HG03342 (cell line): Measurements from ENCODE around the gene PRKAR1B.

Experiments used
- ATAC-seq: cut with Tn5 transposase; IDR thresholded peaks from one replicate; pipeline ENCODE4 v1.9.1; 2021; ENCODE audit warnings: mild to moderate bottlenecking, moderate library complexity; ENCODE audit not compliant: unreplicated experiment

The PRKAR1B gene

GRCh38 chr7:514651-515598 lies 212.2 kb downstream of the PRKAR1B start:
- no peak for ATAC-seq

GRCh38 chr7:514242-514641 lies 212.8 kb downstream of the PRKAR1B start:
- ATAC-seq = no peak

GRCh38 chr7:513521-514166 lies 213.4 kb downstream of the PRKAR1B start:
- no peak for ATAC-seq

- no peak for ATAC-seq
Measured at GRCh38 chr7:512541-513311, 214.4 kb downstream of the PRKAR1B start.

- no peak for ATAC-seq
Measured at GRCh38 chr7:512146-512510, 215.0 kb downstream of the PRKAR1B start.

- ATAC-seq = no peak
Measured at GRCh38 chr7:511476-512145, 215.5 kb downstream of the PRKAR1B start.

- ATAC-seq = no peak
Measured at GRCh38 chr7:510782-511281, 216.2 kb downstream of the PRKAR1B start.

- no peak for ATAC-seq
Measured at GRCh38 chr7:510131-510481, 217.0 kb downstream of the PRKAR1B start.

GRCh38 chr7:509426-510130 lies 217.5 kb downstream of the PRKAR1B start:
- no peak for ATAC-seq

- no peak for ATAC-seq
Measured at GRCh38 chr7:508461-509170, 218.5 kb downstream of the PRKAR1B start.

- ATAC-seq = no peak
Measured at GRCh38 chr7:507623-508300, 219.3 kb downstream of the PRKAR1B start.

- ATAC-seq = no peak
Measured at GRCh38 chr7:506921-507622, 220.0 kb downstream of the PRKAR1B start.

GRCh38 chr7:506391-506831 lies 220.7 kb downstream of the PRKAR1B start:
- ATAC-seq = no peak

GRCh38 chr7:505171-505570 lies 221.9 kb downstream of the PRKAR1B start:
- no peak for ATAC-seq

- no peak for ATAC-seq
Measured at GRCh38 chr7:504221-505111, 222.6 kb downstream of the PRKAR1B start.

GRCh38 chr7:503575-504111 lies 223.4 kb downstream of the PRKAR1B start:
- ATAC-seq = no peak

- no peak for ATAC-seq
Measured at GRCh38 chr7:502296-502695, 224.8 kb downstream of the PRKAR1B start.
